ENCODE measurements around the gene IPO4. TPM values are rescaled to one million over a fixed set of nuclear protein-coding genes. Genes with fewer than 3 reads are reported as not detected.
A peak's percentile ranks its signal among the peaks of the same experiment; 100 is the strongest.

Gene IPO4
- total and polyA plus RNA-seq, 12 donors, result 19.1 to 84.9 (median 42.8) TPM

GRCh38 chr14:24135834-24136683 lies 52.6 kb downstream of the IPO4 start, which contains the start of gene PSME1:
TSS of gene PSME1 (plus strand) at chr14:24136194. CDS start at chr14:24136263, 69 bp downstream.
- whole genome bisulfite sequencing, 4 donors, result 0 to 2% (median 0%) methylated on average over 9 to 75 of the region's 75 CpGs
- Histone ChIP-seq H3K4me1 (replicated peaks in 1 of 2) (peaks cover 34 to 60% of the 10 kb centered on the region in 2 donors), H3K36me3 (replicated peaks in 1 of 2) (peaks cover 0 to 25% of the 10 kb centered on the region in 2 donors), H3K27me3 (no peaks in the 10 kb centered on the region), H3K4me3 (peak within 1 kb of the TSS; percentile 54 to 95 (median 77)), H3K9me3 (replicated peaks in 1 of 3) (no peaks in the 10 kb centered on the region), H3K27ac (peak within 1 kb of the TSS; percentile 80 to 96 (median 85))
- peak; percentile 93 to 96 (median 95) for DNase-seq
- intact Hi-C loops (cut with DNase I), result no loop called here
- TF ChIP-seq CTCF (IDR thresholded peaks at IDR 0.05) (no peak), POLR2A (IDR thresholded peaks at IDR 0.05) (peak in 1 of 2 donors; percentile 59)

GRCh38 chr14:24135584-24135833 lies 53.1 kb downstream of the IPO4 start:
- H3K4me1 ChIP-seq (replicated peaks in 1 of 2), result peaks cover 35 to 66% of the 10 kb centered on the region in 2 donors
- no peak for TF ChIP-seq POLR2A (IDR thresholded peaks at IDR 0.05)
- no peak for TF ChIP-seq CTCF (IDR thresholded peaks at IDR 0.05)
- intact Hi-C loops (cut with DNase I), result no loop called here

GRCh38 chr14:24133735-24134134 lies 54.9 kb downstream of the IPO4 start:
- DNase-seq, result no peak
- H3K36me3 ChIP-seq (replicated peaks in 1 of 2), result peaks cover 0 to 15% of the 10 kb centered on the region in 2 donors
- H3K27ac ChIP-seq, result no peak overlapping the region
- H3K27me3 ChIP-seq, result no peaks in the 10 kb centered on the region
- TF ChIP-seq POLR2A (IDR thresholded peaks at IDR 0.05) (no peak), CTCF (IDR thresholded peaks at IDR 0.05) (no peak)
- 88 to 93% (median 92%) methylated on average over 1 of the region's 1 CpG for WGBS, 4 donors
- intact Hi-C loops (cut with DNase I), result no loop called here
- H3K4me3 ChIP-seq, result no peak overlapping the region
- no peaks in the 10 kb centered on the region for H3K9me3 ChIP-seq (replicated peaks in 1 of 3)
- H3K4me1 ChIP-seq (replicated peaks in 1 of 2), result peaks cover 27 to 51% of the 10 kb centered on the region in 2 donors

More at GRCh38 chr14:24135584-24135833, 53.1 kb downstream of the IPO4 start:
- no peak for DNase-seq
- peak overlapping the region in 4 of 5 donors; percentile 73 to 96 (median 89) for H3K27ac ChIP-seq
- no peaks in the 10 kb centered on the region for H3K27me3 ChIP-seq
- 3 to 10% (median 5%) methylated on average over 9 of the region's 9 CpGs for WGBS, 4 donors
- no peaks in the 10 kb centered on the region for H3K9me3 ChIP-seq (replicated peaks in 1 of 3)
- H3K36me3 ChIP-seq (replicated peaks in 1 of 2), result peaks cover 0 to 25% of the 10 kb centered on the region in 2 donors
- H3K4me3 ChIP-seq, result peak overlapping the region in 2 of 4 donors; percentile 62 to 92

GRCh38 chr14:24132976-24133375 lies 55.6 kb downstream of the IPO4 start:
- Histone ChIP-seq H3K4me3 (no peak overlapping the region), H3K4me1 (replicated peaks in 1 of 2) (peaks cover 27 to 46% of the 10 kb centered on the region in 2 donors), H3K36me3 (replicated peaks in 1 of 2) (peaks cover 0 to 8% of the 10 kb centered on the region in 2 donors), H3K27me3 (no peaks in the 10 kb centered on the region), H3K9me3 (replicated peaks in 1 of 3) (no peaks in the 10 kb centered on the region), H3K27ac (no peak overlapping the region)
- 93 to 99% (median 94%) methylated on average over 2 of the region's 2 CpGs for WGBS, 4 donors
- TF ChIP-seq CTCF (IDR thresholded peaks at IDR 0.05) (no peak), POLR2A (IDR thresholded peaks at IDR 0.05) (no peak)
- DNase-seq, result no peak
- intact Hi-C loops (cut with DNase I), result no loop called here
